Measurements from ENCODE around the gene LRRN1. TPM values are rescaled to one million over a fixed set of nuclear protein-coding genes. Genes with fewer than 3 reads are reported as not detected.

LRRN1 gene
- total RNA-seq, 1 donor from 2014 or later: 0.53 TPM

GRCh38 chr3:3806856-3807255 lies 7.6 kb downstream of the LRRN1 start:
- intact Hi-C loops (cut with DNase I): no loop called here
- DNase-seq (ENCODE audit: low spot score in 2 of 2): no peak
- Histone ChIP-seq H3K9me3 (no peaks in the 10 kb centered on the region), H3K4me3 (no peak overlapping the region), H3K4me1 (no peaks in the 10 kb centered on the region), H3K27ac (no peak overlapping the region), H3K36me3 (no peaks in the 10 kb centered on the region), H3K27me3 (no peaks in the 10 kb centered on the region)
- TF ChIP-seq CTCF (IDR thresholded peaks at IDR 0.05): no peak

GRCh38 chr3:3813013-3813412 lies 13.8 kb downstream of the LRRN1 start:
- Histone ChIP-seq H3K36me3 (no peaks in the 10 kb centered on the region), H3K4me1 (no peaks in the 10 kb centered on the region), H3K27me3 (no peaks in the 10 kb centered on the region), H3K27ac (no peak overlapping the region), H3K4me3 (no peak overlapping the region), H3K9me3 (no peaks in the 10 kb centered on the region)
- no peak for TF ChIP-seq CTCF (IDR thresholded peaks at IDR 0.05)
- intact Hi-C loops (cut with DNase I): no loop called here
- no peak for DNase-seq (ENCODE audit: low spot score in 2 of 2)

GRCh38 chr3:3815206-3815605 lies 16.0 kb downstream of the LRRN1 start:
- H3K9me3 ChIP-seq: no peaks in the 10 kb centered on the region
- no peaks in the 10 kb centered on the region for H3K4me1 ChIP-seq
- intact Hi-C loops (cut with DNase I): no loop called here
- no peak overlapping the region for H3K4me3 ChIP-seq
- no peaks in the 10 kb centered on the region for H3K27me3 ChIP-seq
- DNase-seq (ENCODE audit: low spot score in 2 of 2): no peak
- H3K36me3 ChIP-seq: no peaks in the 10 kb centered on the region
- no peak overlapping the region for H3K27ac ChIP-seq
- TF ChIP-seq CTCF (IDR thresholded peaks at IDR 0.05): no peak

DNA sequence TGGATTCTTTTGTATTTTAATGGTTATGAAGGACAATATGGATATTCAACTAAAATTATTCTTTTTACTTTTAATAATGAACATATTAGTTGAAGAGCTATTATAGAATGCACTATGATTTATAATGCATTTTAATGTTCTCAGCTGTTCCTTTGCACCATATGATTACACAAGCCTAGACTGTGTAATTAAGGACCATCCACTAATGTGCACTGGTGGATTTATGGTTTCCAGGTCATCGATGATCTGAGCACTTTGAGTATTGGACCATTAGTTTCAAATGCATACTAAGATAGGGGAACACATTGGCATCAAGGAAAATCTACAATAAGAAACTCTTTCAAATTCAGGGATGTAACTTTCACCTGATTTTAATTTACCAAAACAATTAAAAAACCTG lies 16.8 kb downstream of the LRRN1 start:
- no peaks in the 10 kb centered on the region for H3K9me3 ChIP-seq
- no peaks in the 10 kb centered on the region for H3K27me3 ChIP-seq
- no peak for TF ChIP-seq CTCF (IDR thresholded peaks at IDR 0.05)
- intact Hi-C loops (cut with DNase I): no loop called here
- no peaks in the 10 kb centered on the region for H3K36me3 ChIP-seq
- no peak overlapping the region for H3K27ac ChIP-seq
- no peak for DNase-seq (ENCODE audit: low spot score in 2 of 2)
- H3K4me3 ChIP-seq: no peak overlapping the region
- no peaks in the 10 kb centered on the region for H3K4me1 ChIP-seq

DNA sequence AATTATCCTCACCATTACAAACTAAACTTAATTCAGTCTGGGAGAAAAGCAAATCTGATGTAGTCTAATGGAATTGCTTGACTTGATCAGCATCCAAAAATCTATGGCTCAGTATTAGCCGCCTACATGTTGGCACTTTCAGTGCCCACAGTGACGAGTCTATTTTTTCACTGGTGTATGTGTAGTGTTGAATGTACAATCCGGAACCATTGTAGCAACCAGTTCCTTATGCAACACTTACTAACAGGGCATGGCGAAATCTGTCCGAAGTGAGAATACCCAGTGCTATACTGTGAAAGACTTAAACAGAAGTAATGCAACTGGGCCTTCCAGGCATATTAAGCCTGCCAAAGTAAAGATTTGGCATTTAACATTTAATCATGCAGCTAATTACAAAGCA lies 18.6 kb downstream of the LRRN1 start:
- no peak for TF ChIP-seq CTCF (IDR thresholded peaks at IDR 0.05)
- intact Hi-C loops (cut with DNase I): no loop called here
- no peaks in the 10 kb centered on the region for H3K27me3 ChIP-seq
- H3K4me1 ChIP-seq: no peaks in the 10 kb centered on the region
- H3K36me3 ChIP-seq: no peaks in the 10 kb centered on the region
- no peak overlapping the region for H3K4me3 ChIP-seq
- no peak for DNase-seq (ENCODE audit: low spot score in 2 of 2)
- no peaks in the 10 kb centered on the region for H3K9me3 ChIP-seq
- H3K27ac ChIP-seq: no peak overlapping the region

- intact Hi-C loops (cut with DNase I): no loop called here
- Histone ChIP-seq H3K9me3 (no peaks in the 10 kb centered on the region), H3K27me3 (no peaks in the 10 kb centered on the region), H3K4me3 (no peak overlapping the region), H3K36me3 (no peaks in the 10 kb centered on the region), H3K4me1 (no peaks in the 10 kb centered on the region), H3K27ac (no peak overlapping the region)
- no peak for TF ChIP-seq CTCF (IDR thresholded peaks at IDR 0.05)
- DNase-seq (ENCODE audit: low spot score in 2 of 2): no peak
These were observed 22.5 kb downstream of the LRRN1 start for GRCh38 chr3:3821777-3822176.

Data from ascending aorta (tissue), 2 donors.